Endothelial cell of umbilical vein (primary cell): ENCODE data around the gene WSB1. TPM values are rescaled to one million over a fixed set of nuclear protein-coding genes. Genes with fewer than 3 reads are reported as not detected.

ENCODE experiments used
- BruUV-seq: library from RNA; stranded (reverse); fragments of 400-500 nt; replicated peaks from 2 replicates; lab custom pipeline; 2021; lab: Mats Ljungman, UMichigan
- CTCF ChIA-PET: fragments of 300-600, 350-600 bp; sonication (Branson Sonifier 250); formaldehyde crosslinking; loops from one replicate; lab custom pipeline; 2021; ENCODE audit warnings: antibody characterized with exemption, inconsistent platforms; lab: Charles Lee
- POLR2A ChIA-PET: fragments of 300-600, 350-600 bp; sonication (Branson Sonifier 250); formaldehyde crosslinking; loops from one replicate; lab custom pipeline; 2021; ENCODE audit warnings: antibody characterized with exemption, inconsistent platforms; lab: Charles Lee
- DNase-seq: peaks from one replicate; pipeline ENCODE4 v3.0.0-alpha.2; 2011; ENCODE audit warnings: low read depth, low spot score
- FAIRE-seq: peaks from 2 replicates; lab custom pipeline; 2011; peaks lifted over from hg19 to GRCh38; lab: Jason Lieb, UNC
- H2AFZ ChIP-seq: 2 replicates; pipeline ENCODE4 v1.6.0; 2012; ENCODE audit warnings: low read depth, low read length, control low read depth, inconsistent platforms
- H3K27ac ChIP-seq: 2 replicates; pipeline ENCODE4 v1.5.1; 2011; ENCODE audit warnings: low read depth, mild to moderate bottlenecking, control low read depth, low read length, moderate library complexity; ENCODE audit not compliant: insufficient read depth
- H3K27me3 ChIP-seq, 2 experiments: 2 replicates each; pipeline versions ENCODE4 v1.6.0 to v1.6.1; 2011; ENCODE audit warnings: low read length in 2 of 2, mixed read lengths in 1 of 2; ENCODE audit not compliant: control insufficient read depth in 2 of 2, insufficient read depth in 2 of 2
- H3K36me3 ChIP-seq, 2 experiments: 2 replicates in 1 of 2; 3 replicates in 1 of 2; pipeline ENCODE4 v1.5.1; 2011; ENCODE audit warnings: low read length in 2 of 2, mild to moderate bottlenecking in 1 of 2, moderate library complexity in 1 of 2; ENCODE audit not compliant: control insufficient read depth in 2 of 2, insufficient read depth in 2 of 2; ENCODE audit errors: extremely low read depth in 1 of 2
- H3K4me1 ChIP-seq: 3 replicates; pipeline ENCODE4 v1.5.1; 2011; ENCODE audit warnings: mild to moderate bottlenecking, low read length; ENCODE audit not compliant: control insufficient read depth, insufficient read depth; ENCODE audit errors: extremely low read depth
- H3K4me2 ChIP-seq: 2 replicates; pipeline ENCODE4 v1.6.1; 2011; ENCODE audit warnings: low read length, control low read depth, mixed read lengths; ENCODE audit not compliant: insufficient read depth
- H3K4me3 ChIP-seq, 3 experiments: fragments of 200-600 bp in 1 of 3; sonication (generic), shearing (Covaris generic) in 1 of 3; replicated peaks in 1 of 3; 2 replicates each; pipeline ENCODE4 v1.5.1; 2011 to 2016; ENCODE audit warnings: control low read depth in 3 of 3, low read length in 3 of 3, mild to moderate bottlenecking in 2 of 3, inconsistent platforms in 1 of 3, low read depth in 1 of 3, moderate library complexity in 1 of 3; ENCODE audit not compliant: insufficient read depth in 1 of 3
- H3K79me2 ChIP-seq: 2 replicates; pipeline ENCODE4 v1.6.0; 2012; ENCODE audit warnings: low read length, inconsistent platforms; ENCODE audit not compliant: control insufficient read depth, insufficient read depth
- H3K9ac ChIP-seq: replicated peaks from 2 replicates; pipeline ENCODE3; 2011; ENCODE audit warnings: low read length, control low read depth; ENCODE audit not compliant: insufficient read depth; ENCODE audit errors: extremely low read depth
- H3K9me1 ChIP-seq: replicated peaks from 3 replicates; pipeline ENCODE4 v1.6.0; 2011; ENCODE audit warnings: mild to moderate bottlenecking, low read length; ENCODE audit not compliant: control insufficient read depth, insufficient read depth; ENCODE audit errors: extremely low read depth
- H3K9me3 ChIP-seq: replicated peaks from 2 replicates; pipeline ENCODE4 v1.5.1; 2012; ENCODE audit warnings: low read length, inconsistent platforms; ENCODE audit not compliant: control insufficient read depth, insufficient read depth
- H4K20me1 ChIP-seq: replicated peaks from 2 replicates; pipeline ENCODE3; 2011; ENCODE audit warnings: mild to moderate bottlenecking, low read length; ENCODE audit not compliant: control insufficient read depth, insufficient read depth; ENCODE audit errors: extremely low read depth
- CTCF ChIP-seq, 2 donors: IDR thresholded peaks; 1 replicate in 1 of 2; 2 replicates in 1 of 2; pipeline ENCODE4 v1.5.1; 2011; ENCODE audit warnings: low read length in 2 of 2, mild to moderate bottlenecking in 2 of 2, moderate library complexity in 2 of 2, control low read depth in 1 of 2, inconsistent platforms in 1 of 2, low read depth in 1 of 2; ENCODE audit not compliant: insufficient read depth in 1 of 2; ENCODE audit errors: extremely low read depth in 1 of 2
- EZH2 ChIP-seq: IDR thresholded peaks from 2 replicates; pipeline ENCODE4 v1.6.1; 2012; ENCODE audit warnings: borderline replicate concordance, low read depth, mild to moderate bottlenecking, moderate library complexity, low read length, inconsistent platforms; ENCODE audit not compliant: severe bottlenecking
- FOS ChIP-seq: IDR thresholded peaks from 2 replicates; pipeline ENCODE4 v1.6.1; 2011; ENCODE audit warnings: mild to moderate bottlenecking, low read length, moderate library complexity, borderline replicate concordance; ENCODE audit not compliant: insufficient read depth
- GATA2 ChIP-seq: IDR thresholded peaks from 2 replicates; pipeline ENCODE4 v1.7.0; 2011; ENCODE audit warnings: low read depth, mild to moderate bottlenecking, moderate library complexity, mixed read lengths, low read length; ENCODE audit not compliant: insufficient read length, insufficient read depth
- JUN ChIP-seq: IDR thresholded peaks from 2 replicates; pipeline ENCODE4 v1.6.1; 2011; ENCODE audit warnings: borderline replicate concordance, low read depth; ENCODE audit not compliant: insufficient read length, insufficient read depth
- MAX ChIP-seq: IDR thresholded peaks from 2 replicates; pipeline ENCODE4 v1.6.1; 2011; ENCODE audit not compliant: insufficient read depth, insufficient read length
- MYC ChIP-seq: IDR thresholded peaks from one replicate; pipeline ENCODE4 v1.6.1; 2011; ENCODE audit warnings: mild to moderate bottlenecking, low read depth, low read length
- POLR2A ChIP-seq: IDR thresholded peaks from 2 replicates; pipeline ENCODE4 v1.6.1; 2012; ENCODE audit warnings: low read depth, mild to moderate bottlenecking, control low read depth, low read length
- POLR2AphosphoS5 ChIP-seq: IDR thresholded peaks from 2 replicates; pipeline ENCODE4 v1.6.1; 2012; ENCODE audit warnings: low read depth, mild to moderate bottlenecking, control low read depth, low read length, moderate library complexity; ENCODE audit not compliant: insufficient read depth
- dilution Hi-C: fragments of 300-500 bp; cut with MboI; formaldehyde crosslinking; loops from one replicate; pipeline ENCODE4 v1.15.0; 2019; ENCODE audit warnings: low sequenced_read_pairs; ENCODE audit not compliant: extremely low pct_ligation_motif_present
- intact Hi-C: fragments of 100-400 bp; cut with micrococcal nuclease; formaldehyde crosslinking; loops from one replicate; pipeline ENCODE4 v1.10.0; 2022
- polyA plus RNA-seq, 4 experiments: library from polyadenylated mRNA; depleted of rRNA in 3 of 4; stranded (reverse) in 3 of 4; unstranded in 1 of 4; fragments of >200 nt; gene quantifications; 2 replicates each; pipeline versions ENCODE4 v1.2.1 to v1.2.3, GENCODE V29; 2011 to 2012; ENCODE audit warnings: missing spikeins in 1 of 4
- total RNA-seq: library from RNA; stranded (reverse); gene quantifications from 2 replicates; pipeline ENCODE4 v1.2.3, GENCODE V29; 2021

The WSB1 gene
- total and polyA plus RNA-seq, 2 donors (not counting 3 experiments of a cell fraction or from before 2014, with no cell fraction given), result 471 to 736 TPM

- BruUV-seq, result no TSS peak
- H3K9me3 ChIP-seq, result no peaks in the 10 kb centered on the region
- no peak overlapping the region for H3K4me2 ChIP-seq
- no peak overlapping the region for H2AFZ ChIP-seq
- no peaks in the 10 kb centered on the region for H3K9me1 ChIP-seq
- H3K9ac ChIP-seq, result no peak overlapping the region
- no peak overlapping the region for H3K4me3 ChIP-seq
- ChIA-PET POLR2A (no interaction called here), CTCF (interaction anchor here (1.2 to 1.7 kb wide), 2 partner anchors 9 to 104 kb away, joined by 4 to 8 read pairs; no protein-coding TSS in a partner anchor)
- H4K20me1 ChIP-seq, result no peaks in the 10 kb centered on the region
- no peak for TF ChIP-seq CTCF (IDR thresholded peaks at IDR 0.05; ENCODE audit: extremely low read depth in 1 of 2, insufficient read depth in 1 of 2, low read depth in 1 of 2, low read length in 2 of 2)
- no peak for TF ChIP-seq MYC
- no peak for TF ChIP-seq EZH2
- no peak for TF ChIP-seq POLR2A
- no peak for TF ChIP-seq MAX
- TF ChIP-seq JUN, result no peak
- no peak for TF ChIP-seq POLR2AphosphoS5
- no peak for TF ChIP-seq FOS
- no peak for TF ChIP-seq GATA2
- H3K4me1 ChIP-seq, result peaks cover 22% of the 10 kb centered on the region
- no peaks in the 10 kb centered on the region for H3K79me2 ChIP-seq
- H3K27me3 ChIP-seq, result no peaks in the 10 kb centered on the region
- dilution Hi-C loops, result no loop called here
- no peak overlapping the region for H3K27ac ChIP-seq
- no peak for DNase-seq
- intact Hi-C loops, result no loop called here
- FAIRE-seq, result no peak
- H3K36me3 ChIP-seq, result no peaks in the 10 kb centered on the region
Observed at GRCh38 chr17:27340575-27340974, 46.7 kb downstream of the WSB1 start.
